ENCODE results near the gene ARHGEF6. TPM values are rescaled to one million over a fixed set of nuclear protein-coding genes. Genes with fewer than 3 reads are reported as not detected.

Gene ARHGEF6
- total RNA-seq, 4 donors from 2014 or later = 3.8 to 29.7 (median 6.6) TPM

DNA sequence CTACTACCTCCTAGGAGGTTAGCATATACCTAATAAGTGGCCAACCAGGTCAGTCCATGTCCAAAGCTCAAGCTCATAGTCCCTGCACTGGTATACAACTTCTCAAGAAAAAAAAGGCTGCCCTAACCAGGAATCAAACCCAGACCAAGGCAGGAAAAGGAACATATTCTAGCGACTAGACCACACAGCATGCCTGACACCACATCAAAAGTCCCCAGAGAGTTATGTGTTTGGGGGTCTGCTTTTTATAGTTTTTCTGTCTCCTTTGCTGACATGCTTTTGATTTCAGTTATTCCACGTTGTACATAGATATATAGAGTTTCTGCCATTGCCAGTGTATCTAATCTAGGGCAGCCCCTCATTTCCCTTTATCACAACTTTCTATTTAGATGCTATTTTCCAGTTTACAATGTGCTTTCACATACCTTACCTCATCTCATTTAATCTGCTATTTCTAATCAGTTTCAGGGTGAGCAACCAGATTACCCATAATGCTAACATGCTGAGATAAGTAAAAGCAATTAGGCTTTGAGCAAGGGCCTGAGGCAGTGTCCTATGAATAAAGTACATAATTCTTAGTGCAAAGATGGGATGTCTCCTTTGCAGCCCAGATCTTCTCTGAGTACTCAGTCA is 17.8 kb downstream of the ARHGEF6 start:
- no peak for TF ChIP-seq POLR2A (IDR thresholded peaks at IDR 0.05)
- TF ChIP-seq, protein P1, sequence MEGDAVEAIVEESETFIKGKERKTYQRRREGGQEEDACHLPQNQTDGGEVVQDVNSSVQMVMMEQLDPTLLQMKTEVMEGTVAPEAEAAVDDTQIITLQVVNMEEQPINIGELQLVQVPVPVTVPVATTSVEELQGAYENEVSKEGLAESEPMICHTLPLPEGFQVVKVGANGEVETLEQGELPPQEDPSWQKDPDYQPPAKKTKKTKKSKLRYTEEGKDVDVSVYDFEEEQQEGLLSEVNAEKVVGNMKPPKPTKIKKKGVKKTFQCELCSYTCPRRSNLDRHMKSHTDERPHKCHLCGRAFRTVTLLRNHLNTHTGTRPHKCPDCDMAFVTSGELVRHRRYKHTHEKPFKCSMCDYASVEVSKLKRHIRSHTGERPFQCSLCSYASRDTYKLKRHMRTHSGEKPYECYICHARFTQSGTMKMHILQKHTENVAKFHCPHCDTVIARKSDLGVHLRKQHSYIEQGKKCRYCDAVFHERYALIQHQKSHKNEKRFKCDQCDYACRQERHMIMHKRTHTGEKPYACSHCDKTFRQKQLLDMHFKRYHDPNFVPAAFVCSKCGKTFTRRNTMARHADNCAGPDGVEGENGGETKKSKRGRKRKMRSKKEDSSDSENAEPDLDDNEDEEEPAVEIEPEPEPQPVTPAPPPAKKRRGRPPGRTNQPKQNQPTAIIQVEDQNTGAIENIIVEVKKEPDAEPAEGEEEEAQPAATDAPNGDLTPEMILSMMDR (IDR thresholded peaks at IDR 0.05) = no peak
- no peaks in the 10 kb centered on the region for H3K9me3 ChIP-seq
- no peaks in the 10 kb centered on the region for H3K27me3 ChIP-seq
- H3K4me3 ChIP-seq = no peak overlapping the region
- no peak for DNase-seq
- H3K36me3 ChIP-seq = no peaks in the 10 kb centered on the region
- H3K4me1 ChIP-seq = no peaks in the 10 kb centered on the region
- H3K27ac ChIP-seq = no peak overlapping the region

DNA sequence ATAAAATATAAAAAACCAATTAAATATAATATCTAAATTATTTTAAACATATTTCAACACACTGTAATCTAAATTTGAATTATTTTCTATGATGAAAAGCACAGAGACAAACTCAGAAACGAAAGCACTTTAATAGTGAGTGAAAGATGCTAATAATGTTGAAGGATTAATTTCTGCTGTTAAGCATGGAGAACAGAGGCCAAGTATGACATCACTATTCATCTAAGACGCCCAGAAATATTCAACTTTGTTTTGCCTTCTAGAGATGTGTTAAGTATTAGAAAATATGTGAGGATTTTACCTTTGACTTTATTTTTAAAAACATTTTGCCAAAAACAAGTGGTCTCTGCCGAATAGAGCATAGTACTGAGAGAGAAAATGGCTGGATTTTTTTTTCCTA is 19.3 kb downstream of the ARHGEF6 start:
- TF ChIP-seq POLR2A (IDR thresholded peaks at IDR 0.05) = no peak
- TF ChIP-seq, protein P1 (IDR thresholded peaks at IDR 0.05) = no peak
- H3K27ac ChIP-seq = no peak overlapping the region
- H3K4me1 ChIP-seq = no peaks in the 10 kb centered on the region
- H3K4me3 ChIP-seq = no peak overlapping the region
- no peaks in the 10 kb centered on the region for H3K36me3 ChIP-seq
- H3K27me3 ChIP-seq = no peaks in the 10 kb centered on the region
- no peak for DNase-seq
- H3K9me3 ChIP-seq = no peaks in the 10 kb centered on the region

DNA sequence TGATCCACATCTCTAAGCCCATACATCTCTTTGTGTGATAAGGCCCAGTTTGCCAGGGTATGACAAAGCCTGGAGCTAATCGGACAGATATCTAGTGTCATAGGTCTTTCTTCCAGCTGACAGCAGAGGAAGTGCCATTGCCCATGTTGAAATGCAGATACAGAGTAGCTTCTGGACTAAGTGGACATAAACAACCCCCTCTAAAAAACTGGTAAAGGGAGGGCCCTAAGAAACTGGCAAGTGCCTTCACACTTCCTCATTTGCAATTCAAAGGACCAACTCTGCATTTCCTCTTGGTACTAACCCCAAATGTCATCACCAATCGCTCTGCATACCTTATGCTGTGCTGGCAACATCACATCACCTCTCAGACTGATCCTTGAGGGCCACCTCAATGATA is 20.8 kb downstream of the ARHGEF6 start:
- no peak for DNase-seq
- Histone ChIP-seq H3K4me3 (no peak overlapping the region), H3K36me3 (no peaks in the 10 kb centered on the region), H3K27me3 (no peaks in the 10 kb centered on the region), H3K27ac (no peak overlapping the region), H3K9me3 (no peaks in the 10 kb centered on the region), H3K4me1 (no peaks in the 10 kb centered on the region)
- TF ChIP-seq POLR2A (IDR thresholded peaks at IDR 0.05) = no peak
- TF ChIP-seq, protein P1 (IDR thresholded peaks at IDR 0.05) = no peak

DNA sequence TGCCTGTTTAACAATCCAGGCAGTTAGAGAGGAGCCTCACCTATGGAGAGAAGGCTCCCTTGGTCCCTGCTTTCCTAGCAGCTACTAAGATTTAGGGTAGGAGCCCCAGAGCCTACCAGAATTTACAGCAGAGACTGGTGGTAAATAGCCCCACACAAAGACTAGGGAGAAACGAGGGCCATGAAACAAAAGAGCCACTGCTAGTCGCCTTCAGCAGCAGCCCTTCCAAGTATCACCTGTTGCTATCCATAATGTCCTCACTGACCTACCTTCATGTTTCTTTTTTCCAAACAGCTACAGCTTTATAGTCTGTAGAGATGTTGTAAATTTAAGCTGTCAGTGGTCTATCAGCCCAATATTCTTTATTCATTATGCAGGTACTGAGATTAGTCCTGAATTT is 25.3 kb downstream of the ARHGEF6 start:
- no peaks in the 10 kb centered on the region for H3K4me1 ChIP-seq
- H3K4me3 ChIP-seq = no peak overlapping the region
- H3K9me3 ChIP-seq = no peaks in the 10 kb centered on the region
- H3K36me3 ChIP-seq = no peaks in the 10 kb centered on the region
- DNase-seq = no peak
- no peaks in the 10 kb centered on the region for H3K27me3 ChIP-seq
- H3K27ac ChIP-seq = no peak overlapping the region
- TF ChIP-seq, protein P1 (IDR thresholded peaks at IDR 0.05) = no peak
- TF ChIP-seq POLR2A (IDR thresholded peaks at IDR 0.05) = no peak

DNA sequence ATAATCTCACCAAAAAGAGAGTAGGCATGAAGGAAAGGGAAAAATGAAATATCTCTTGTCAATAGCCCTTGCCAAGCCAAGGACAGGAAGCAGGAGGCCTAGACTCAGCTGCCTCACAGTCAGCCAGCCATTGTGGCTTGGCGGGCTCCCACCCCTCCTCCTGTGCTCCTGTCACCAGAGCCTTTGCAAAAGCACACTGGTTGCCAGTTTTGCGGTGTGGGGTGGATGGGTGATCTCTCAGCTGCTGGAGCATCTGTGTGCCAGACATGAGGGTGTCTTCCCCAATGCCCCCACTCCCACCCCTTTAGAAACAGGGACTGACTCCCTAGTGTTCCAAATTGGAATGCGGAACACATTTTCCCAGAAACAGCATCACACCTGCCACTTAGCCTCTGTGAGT is 26.1 kb downstream of the ARHGEF6 start:
- H3K4me1 ChIP-seq = no peaks in the 10 kb centered on the region
- H3K4me3 ChIP-seq = no peak overlapping the region
- TF ChIP-seq, protein P1 (IDR thresholded peaks at IDR 0.05) = no peak
- TF ChIP-seq POLR2A (IDR thresholded peaks at IDR 0.05) = no peak
- no peaks in the 10 kb centered on the region for H3K27me3 ChIP-seq
- no peaks in the 10 kb centered on the region for H3K36me3 ChIP-seq
- DNase-seq = no peak
- H3K9me3 ChIP-seq = no peaks in the 10 kb centered on the region
- no peak overlapping the region for H3K27ac ChIP-seq

DNA sequence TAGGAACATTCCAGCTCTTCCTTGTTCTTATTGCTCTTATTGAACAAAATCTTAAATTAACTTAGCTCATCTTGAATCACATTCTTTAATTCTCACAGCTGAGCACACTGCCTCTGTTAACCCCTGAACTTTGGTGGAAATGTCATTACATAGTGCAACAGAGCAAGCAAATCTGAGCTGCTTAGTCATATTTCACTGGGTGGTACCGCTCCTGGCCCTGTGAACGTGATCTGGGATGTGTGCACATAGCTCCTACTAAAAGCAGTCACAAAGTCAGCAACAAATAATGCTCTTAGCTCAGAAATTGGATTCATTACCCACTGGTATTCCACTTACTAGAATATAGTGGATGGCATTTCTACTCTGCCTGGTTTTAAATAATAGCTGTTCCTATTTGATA is 27.9 kb downstream of the ARHGEF6 start:
- no peaks in the 10 kb centered on the region for H3K36me3 ChIP-seq
- H3K9me3 ChIP-seq = no peaks in the 10 kb centered on the region
- no peaks in the 10 kb centered on the region for H3K4me1 ChIP-seq
- no peak overlapping the region for H3K4me3 ChIP-seq
- no peak overlapping the region for H3K27ac ChIP-seq
- H3K27me3 ChIP-seq = no peaks in the 10 kb centered on the region
- DNase-seq = no peak
- TF ChIP-seq POLR2A (IDR thresholded peaks at IDR 0.05) = no peak
- TF ChIP-seq, protein P1 (IDR thresholded peaks at IDR 0.05) = no peak

Data from Peyer's patch (tissue), 4 donors.